CD4-positive, alpha-beta T cell treated with Interleukin-6 at 100 ng/mL for 8 hours (primary cell): ENCODE data around the gene DPF1.

Experiments
- DNase-seq: peaks from one replicate; pipeline ENCODE4 v3.0.0-alpha.2; 2020; ENCODE audit warnings: mixed read lengths, low spot score

DPF1 gene

DNA sequence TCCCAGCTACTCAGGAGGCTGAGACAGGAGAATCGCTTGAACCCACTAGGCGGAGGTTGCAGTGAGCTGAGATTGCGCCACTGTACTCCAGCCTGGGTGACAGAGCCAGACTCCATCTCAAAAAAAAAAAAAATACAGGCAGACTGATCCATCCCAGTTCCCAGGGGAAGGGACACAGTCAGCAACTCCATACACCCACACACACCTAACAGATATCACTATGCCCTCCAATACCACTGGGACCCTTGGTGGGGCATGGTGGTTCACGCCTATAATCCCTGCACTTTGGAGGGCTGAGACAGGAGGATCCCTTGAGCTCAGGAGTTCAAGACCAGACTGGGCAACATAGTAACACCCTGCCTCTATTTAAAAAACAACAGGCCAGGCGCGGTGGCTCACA is 2.6 kb downstream of the DPF1 start:
- no peak for DNase-seq

DNA sequence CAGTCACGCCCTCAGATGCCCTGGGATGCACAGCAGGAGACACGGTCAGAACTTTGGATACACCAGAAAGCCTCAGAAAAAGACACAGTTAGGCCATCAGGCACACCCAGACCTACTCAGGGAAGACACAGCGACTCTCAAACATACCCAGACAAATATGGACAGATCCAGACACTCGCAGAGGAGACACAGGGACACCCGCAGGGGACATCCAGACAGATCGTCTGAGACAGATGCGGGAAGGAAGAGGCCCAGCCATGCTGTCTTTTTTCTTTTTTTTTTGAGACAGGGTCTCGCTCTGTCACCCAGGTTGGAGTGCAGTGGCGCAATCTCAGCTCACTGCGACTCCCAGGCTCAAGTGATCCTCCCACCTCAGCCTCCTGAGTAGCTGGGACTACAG is 4.8 kb downstream of the DPF1 start:
- no peak for DNase-seq

DNA sequence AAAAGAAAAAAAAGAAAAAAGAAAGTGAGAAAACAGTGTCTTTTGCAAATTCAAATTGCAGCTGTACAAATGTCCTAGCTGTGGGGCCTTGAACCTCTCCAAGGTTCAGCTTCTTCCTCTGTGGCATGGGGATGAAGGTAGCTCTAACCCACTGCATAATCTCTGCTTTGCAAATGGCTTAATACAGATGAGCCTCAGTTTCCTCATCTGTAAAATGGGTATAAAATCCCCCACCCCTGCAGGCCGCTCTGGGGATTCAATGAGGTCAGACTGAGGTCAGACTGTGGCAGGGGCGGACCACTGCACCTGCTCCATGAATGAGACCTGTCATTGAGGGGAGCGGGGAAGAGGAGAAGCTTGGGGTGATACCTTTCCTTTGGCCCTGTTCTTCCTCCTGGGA is 5.8 kb downstream of the DPF1 start:
- no peak for DNase-seq

DNA sequence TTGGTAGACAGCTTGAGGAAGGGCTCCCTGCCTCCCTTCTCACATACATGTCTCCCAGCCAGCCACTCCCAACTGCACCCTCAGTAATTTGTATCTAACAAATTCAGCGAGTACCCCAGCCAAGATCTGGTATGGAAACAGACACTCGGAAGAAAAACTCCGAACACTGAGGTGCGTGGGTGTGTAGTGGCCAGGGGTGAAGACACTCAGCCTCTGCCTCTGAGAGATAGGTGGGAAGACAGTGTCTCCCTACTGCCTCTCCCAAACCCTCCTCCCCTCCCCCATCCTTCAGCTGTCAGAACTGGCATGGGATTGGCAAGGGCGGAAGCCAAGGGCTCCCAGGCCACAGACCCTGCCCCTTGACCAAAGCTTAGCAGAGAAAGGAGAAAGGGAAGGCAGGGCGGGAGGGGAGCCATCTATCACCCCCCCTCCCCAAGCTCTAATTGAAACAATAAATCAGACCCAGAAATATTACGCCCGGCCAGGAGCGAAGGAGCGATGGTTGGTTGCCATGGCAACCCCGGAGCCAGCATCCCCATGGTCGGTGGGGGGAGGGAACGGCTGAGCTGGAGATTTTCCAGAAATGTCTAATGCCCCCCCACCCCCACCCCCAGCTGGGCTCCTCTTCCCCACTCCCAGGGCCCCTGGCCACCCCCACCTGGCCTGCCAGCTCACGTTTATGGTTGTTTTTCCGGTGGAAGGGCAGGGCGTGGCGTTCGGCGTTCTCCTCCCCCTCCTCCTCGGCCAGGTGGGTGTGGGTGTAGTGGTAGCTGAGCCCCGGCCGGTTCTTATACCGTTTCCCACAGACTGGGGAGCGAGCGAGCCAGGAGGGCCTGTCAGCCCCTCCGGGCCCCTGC is 7.0 kb downstream of the DPF1 start:
- DNase-seq: no peak

DNA sequence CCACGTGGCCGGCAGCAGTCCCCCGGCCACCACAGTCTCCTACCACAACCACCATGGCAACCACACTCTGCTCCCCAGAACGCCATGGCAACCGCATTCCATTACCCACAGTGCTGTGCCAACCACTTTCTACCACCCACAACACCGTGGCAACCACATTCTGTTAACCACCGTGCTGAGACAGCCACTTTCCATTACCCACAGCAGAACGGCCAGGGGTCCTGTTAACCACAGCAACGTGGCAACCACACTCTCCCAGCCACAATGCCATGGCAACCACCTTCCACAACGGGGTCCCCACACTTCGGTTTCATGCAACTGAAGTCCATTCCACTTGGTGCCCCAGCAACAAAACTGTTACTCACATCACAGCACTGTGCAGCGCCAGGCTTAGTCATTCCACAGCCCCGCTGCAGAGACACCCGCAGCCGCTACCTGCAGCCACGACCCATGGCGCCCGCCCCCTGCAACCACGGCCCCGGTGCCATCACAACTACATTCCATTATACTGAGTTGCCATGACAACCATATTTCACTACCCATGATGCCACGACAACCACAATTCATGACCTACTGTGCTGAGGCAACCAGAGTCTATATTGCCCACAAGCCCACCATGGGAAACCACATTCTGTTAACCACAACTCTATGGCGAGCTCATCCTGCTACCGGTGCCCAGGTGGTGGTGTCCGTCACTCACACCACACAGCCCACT is 10.0 kb downstream of the DPF1 start:
- no peak for DNase-seq

DNA sequence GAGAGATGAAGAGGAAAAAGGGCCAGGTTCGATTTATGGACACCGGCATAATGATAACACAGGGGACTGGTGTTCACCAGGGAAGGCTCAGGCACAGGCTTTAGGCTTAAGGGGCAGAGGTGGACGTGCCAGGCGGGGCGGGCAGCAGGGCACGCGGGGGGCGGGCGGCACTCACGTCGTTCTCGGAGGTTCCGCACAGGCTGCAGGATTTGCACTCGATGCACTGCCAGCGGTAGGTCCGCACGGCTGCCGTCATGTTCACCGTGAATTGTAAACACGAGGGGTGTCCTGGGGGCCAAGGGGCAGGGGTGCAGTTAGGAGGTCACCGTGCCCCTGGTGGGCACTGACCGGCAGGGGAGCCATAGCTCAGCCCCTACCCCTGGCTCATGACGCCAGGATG is 10.6 kb downstream of the DPF1 start:
- no peak for DNase-seq

DNA sequence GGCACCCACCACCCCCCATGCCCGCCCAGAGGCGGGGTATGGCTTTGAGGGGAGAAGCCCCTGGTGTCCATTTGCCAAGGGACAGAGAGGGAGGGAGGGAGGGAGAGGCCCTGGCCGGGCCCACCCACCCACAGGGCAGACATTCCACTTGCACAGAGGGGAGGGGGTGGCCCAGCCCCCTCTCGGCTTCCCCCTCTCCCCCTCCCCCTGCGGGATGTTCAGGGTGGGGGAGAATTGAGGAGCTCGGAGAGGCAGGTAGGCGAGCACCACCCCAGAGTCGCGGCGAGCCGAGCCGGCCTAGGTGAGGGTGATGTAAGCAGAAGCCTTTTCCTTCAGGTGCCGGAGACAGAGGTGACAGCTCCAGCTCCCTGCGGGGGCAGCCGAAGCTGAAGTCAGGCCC is 12.3 kb downstream of the DPF1 start:
- no peak for DNase-seq

DNA sequence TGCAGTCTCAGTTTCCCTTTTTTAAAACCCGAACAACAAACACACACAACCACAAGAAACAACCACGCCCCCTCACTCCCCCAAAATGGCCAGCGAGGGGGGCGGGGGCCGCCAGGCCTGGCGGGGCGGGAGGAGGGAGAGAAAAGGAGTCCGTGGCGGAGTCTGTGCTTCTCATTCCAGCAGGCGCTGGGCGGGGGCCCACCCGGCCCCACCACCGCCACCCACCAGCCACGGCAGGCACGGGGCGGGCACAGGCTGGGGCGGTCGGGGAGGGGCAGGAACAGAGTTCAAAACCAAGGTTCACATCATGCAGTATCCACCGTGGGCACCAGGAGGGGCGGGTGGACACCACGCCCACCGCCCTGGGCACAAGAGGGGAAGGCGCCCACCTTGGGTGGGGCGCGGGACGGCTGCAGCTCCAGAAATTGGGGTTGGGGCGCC is 12.9 kb downstream of the DPF1 start:
- no peak for DNase-seq

DNA sequence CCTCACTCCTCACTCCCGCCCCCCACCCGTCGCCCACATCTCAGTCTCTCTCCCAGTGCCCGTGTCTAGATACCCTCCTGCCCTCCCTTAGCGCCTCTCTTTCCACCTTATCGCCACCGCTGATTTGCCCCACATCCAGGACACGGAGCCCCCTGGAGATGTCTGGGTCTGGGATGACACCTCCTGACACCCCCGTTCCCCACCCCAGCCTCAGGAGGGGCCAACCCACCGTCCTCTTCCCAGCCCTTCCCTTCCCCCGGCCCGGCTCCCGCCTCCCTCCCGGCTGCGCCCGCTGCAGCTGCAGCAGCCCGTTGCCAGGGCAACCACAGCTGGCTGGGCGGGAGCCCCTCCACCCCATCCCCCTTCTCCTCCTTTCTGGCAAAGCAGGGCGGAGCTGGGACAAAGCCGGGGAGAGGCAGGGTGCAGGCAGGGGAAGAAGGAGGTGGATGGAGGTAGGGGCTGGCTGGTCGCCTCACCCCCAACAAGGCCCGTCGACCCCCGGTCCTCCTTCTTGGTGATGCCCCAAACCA is 13.5 kb downstream of the DPF1 start:
- no peak for DNase-seq

DNA sequence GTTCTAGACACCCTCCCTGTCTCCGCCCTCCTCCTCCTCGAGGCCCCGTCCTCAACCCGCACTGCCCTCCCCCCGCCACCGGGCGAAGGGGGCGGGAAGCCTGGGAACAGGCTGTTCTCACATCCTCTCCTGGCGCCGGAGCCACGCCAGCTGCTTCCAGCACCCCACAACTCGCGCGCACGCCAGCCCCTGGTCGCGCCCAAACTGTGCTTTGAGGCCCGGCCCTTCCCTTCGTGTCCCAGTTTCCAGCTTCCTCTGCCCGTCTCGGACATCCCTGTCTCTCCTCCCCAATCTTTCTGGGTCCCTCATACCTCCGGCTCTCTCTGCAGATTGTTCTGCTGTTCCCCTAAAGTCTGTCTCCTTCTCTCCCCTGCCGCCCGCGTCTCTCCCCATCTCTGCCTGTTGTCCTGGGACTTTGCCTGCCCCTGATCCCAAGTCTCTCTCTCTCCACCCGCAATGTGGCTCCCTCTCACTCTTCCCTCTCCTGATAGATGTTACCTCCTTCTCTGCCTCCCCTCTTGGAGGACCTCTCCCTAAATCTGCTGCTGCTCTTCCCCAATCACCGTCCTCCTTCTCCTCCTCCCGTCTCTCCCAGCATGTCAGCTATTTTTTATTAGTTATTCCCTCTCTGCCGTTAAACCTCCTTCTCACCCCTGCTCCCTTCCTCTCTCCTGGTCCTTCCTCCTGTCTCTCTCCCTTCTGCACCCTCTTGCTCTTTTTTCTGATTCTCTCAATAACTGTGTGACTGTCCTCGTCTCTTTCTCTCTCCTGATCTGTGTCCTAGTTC is 14.2 kb downstream of the DPF1 start:
- DNase-seq: no peak

DNA sequence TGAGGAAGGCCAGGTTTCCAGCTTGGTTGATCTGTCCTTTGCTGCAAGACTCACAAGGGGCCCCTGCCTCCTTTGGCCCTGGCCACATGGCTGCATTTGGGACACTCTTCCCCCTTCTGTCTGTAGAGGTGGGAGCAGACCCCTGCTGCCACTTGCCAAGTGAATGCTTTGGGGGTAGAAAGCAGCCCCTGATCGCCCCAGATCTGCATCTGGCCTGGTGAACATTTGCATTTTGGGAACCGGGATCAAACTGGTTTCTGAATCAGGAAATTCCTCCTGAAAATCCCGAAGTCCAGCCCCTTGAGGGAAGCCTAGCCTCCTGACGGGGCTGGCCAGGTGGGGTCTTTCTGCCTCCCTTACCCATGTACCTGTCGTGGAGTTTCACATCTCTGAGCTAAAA is 14.9 kb downstream of the DPF1 start:
- no peak for DNase-seq

DNA sequence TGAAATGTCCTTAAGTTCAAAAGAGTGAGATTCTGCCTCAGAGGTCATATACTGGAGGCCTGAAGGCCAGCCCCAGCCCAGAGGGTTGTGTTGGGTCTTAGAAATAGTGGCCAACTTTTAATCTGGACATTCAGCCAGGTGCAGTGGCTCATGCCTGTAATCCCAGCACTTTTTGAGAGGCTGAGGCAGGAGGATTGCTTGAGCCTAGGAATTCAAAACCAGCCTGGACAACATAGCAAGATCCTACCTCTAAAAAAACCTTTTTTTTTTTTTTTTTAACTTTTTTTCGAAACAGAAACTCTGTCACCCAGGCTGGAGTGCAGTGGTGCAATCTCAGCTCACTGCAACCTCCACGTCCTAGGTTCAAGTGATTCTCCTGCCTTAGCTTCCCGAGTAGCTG is 15.5 kb downstream of the DPF1 start:
- DNase-seq: no peak

DNA sequence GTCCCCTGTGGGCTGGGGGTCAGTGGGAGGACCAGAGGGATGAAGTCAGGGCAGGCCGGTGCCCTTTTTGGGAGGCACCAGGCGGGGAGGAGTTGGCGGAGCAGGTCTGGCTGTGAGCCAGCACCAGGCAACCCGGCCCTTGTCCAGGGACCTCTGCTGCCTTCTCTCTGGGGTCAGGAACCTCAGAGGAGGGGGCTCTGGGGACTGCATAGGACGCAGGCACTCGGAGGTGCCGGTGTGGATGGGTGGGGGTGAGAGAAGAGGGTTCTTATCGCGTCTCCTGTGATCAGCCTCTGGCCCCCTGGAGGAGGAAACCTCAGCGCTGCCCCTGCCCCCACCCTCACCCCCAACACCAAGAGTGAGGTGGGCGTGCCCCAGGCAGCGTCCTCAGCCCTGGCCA is 16.5 kb downstream of the DPF1 start:
- DNase-seq: no peak

DNA sequence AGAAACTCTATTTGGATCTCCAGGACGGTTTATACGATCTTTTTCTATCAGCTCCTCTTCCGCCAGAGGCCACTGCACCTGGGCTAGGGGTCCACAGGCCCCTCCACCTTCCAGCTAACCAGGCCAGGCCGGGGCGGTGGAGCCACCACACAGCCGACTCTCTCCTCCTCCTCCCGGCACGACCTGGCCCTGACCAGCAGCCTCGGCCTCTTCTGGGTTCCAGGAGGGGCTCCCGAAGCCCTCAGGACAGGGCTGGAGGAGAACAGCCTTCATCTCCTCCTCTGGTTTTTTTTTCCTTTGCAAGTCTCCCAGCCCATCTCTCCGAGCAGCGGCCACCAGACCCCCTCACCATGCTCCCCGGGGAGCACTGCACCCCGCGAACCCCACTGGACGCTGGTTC is 17.1 kb downstream of the DPF1 start:
- DNase-seq: no peak

DNA sequence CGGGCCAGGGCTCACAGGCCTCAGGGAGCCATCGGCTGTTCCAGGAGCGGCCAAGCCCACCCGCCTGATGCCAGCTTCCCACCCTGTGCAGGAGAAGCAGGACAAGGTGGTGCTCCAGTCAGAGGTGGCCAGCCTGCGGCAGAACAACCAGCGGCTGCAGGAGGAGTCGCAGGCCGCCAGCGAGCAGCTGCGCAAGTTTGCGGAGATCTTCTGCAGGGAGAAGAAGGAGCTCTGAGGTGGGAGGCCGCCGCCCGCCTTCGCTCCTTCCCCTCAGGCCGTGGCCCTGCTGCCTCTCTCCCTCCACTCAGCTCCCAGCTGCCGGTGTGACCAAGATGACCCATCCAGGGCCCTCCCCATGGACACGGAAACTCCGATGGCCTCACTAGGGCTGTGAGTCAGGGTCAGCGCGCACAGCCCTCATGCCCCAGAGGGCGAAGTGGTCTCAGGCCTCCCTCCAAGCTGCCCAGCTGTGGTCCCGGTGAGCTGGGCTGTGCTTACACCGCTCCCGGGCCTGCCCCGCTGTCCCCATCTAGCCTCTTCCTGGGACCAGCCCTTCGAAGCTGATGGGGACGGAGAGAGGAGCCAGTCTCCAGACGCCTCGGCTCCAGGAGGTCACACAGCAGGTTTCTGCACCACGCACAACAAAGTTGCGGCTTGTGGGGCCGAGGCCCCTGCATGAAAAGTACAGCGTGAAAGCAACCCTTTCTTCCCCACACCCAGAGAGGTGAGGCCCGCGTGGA is 17.8 kb downstream of the DPF1 start:
- DNase-seq: no peak

DNA sequence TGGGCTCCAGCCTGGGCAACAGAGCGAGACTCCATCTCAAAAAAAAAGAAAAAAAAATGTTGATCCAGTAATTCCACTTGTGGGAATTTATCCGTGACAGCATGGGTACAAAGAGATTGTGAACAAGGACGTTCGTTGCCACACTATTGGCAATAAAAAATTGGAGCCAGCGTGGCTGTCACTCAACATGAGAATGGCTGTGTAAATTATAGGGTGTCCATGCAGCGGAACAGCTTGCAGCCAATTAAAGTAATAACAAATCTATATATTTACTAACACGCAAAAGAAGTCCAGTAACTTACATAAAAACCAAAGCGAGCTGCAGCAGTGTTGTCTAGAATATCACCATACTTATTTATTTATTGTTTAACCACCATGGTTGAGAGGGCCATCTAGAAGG is 19.3 kb downstream of the DPF1 start:
- DNase-seq: no peak

DNA sequence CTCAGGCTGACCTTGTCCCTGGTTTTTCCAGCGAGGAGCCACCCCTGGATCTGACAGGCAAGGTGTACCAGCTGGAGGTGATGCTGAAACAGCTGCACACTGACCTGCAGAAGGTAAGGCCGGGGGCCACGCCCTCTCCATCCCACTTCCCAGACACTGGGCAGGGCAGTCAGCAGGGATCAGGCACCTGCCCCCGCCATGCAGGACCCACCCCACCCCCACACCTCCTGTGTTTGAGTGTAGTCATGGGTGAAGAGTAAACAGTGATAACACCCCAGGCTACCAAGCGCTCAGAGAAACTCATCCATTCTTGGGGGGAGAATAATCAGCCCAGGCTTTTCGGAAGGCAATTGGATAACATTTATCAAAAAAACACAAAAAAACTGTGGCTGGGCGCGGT is 19.9 kb downstream of the DPF1 start:
- DNase-seq: no peak

DNA sequence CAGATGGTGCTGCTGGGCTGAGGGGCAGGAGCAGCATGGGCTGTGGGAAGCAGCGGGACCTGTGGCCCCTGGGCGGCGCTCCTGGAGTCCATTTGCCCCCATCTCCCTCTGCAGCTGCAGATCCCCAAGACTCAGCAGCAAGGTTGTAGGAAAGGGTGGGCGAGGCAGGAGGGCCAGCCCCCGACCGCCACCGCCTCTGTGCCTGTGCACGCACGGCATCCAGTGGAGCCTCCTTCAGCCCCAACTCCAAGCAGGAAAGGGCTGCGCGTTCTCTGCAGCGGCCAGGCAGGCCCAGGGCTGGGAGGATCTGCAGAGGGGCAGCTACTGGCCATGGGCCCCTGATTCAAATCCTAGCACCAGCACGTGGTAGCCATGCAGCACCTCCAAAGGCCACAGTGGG is 20.8 kb downstream of the DPF1 start:
- no peak for DNase-seq

DNA sequence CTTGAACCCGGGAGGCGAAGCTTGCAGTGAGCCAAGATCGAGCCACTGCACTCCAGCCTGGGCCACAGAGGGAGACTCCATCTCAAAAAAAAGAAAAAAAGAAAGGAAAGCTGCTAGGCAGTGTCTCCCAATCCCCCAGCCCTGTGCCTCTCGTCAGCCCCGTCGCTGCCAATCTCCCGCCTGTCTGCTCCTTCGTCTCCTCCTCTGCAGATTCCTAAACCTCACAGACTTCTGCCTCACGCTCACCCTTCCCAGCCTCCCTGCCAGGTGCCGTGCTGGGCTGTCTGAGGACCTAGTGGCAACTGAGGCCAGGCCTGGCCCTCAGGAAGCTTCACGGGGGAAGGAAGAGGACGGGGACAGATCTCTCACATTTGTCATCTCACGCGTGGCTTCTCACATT is 21.5 kb downstream of the DPF1 start:
- DNase-seq: no peak

DNA sequence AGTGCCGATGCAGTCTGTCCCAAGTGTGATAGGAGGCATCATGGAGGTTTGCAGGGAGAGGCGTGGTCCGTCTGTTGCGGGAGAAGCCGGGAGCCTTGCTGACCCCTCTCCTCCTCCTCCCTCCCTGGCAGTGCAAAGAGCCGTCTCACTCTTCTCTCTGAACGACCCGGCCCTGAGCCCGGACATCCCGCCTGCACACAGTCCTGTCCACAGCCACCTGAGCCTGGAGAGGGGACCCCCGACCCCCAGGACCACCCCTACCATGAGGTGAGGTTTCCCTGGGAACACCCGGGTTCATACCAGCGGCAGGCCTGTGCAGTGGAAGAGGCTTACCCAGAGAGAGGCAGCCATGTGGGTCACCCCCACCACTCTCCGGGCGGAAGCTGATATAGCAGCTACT is 22.3 kb downstream of the DPF1 start:
- no peak for DNase-seq

DNA sequence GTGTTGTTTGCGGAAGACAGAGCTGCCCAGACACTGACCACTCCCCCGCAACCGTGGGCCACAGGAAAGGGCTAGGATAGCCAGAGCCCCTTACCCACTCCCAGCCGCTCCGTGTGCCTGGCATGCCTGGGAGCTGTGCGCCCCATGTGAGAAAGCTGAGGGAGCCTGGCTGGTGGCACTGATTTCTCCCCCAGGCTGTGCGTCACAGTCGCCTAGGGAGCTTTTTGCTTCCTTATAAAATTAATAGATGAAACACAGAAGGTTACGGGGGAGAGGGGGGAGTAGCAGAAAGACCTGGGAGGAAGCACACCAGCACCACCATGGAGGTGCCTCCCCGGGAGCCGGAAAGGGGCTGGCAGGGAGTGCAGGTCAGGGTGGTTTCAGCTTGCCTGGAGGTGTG is 24.7 kb downstream of the DPF1 start:
- no peak for DNase-seq
